Measurements from ENCODE around the gene LHX5. TPM values are rescaled to one million over a fixed set of nuclear protein-coding genes. Genes with fewer than 3 reads are reported as not detected.

The LHX5 gene
- total RNA-seq, 1 experiment from 2014 or later = not detected

DNA sequence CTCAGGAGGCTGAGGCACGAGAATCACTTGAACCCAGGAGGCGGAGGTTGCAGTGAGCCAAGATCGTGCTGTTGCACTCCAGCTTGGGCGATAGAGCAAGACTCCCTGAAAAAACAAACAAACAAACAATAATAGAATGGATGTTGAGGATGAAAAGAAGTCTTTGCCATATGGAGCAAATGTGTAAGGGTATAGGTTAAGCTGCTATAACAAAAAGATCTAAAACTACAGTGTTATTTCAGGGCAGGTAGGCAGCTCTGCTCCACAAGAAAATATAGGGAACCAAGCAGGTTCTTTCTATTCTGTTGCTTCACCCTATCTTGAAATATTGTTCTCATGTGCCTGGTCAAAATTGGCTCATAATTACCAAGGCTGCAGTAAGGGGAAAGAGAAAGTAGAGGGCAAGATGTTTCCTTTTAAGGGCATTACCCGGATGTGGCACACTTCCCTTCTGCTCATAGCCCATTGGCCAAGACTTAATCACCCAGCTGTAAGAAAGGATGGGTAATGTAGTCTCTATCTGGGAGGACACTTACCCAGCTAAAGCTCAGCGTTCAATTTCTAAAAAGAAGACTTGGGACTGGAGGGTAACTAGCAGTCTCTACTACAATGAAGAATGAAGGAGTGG lies 26.0 kb downstream of the LHX5 start:
- BruUV-seq (replicated peaks) = no TSS peak
- TF ChIP-seq POLR2AphosphoS5 (IDR thresholded peaks at IDR 0.05; ENCODE audit: low read depth, low read length) (no peak), TCF7L2 (IDR thresholded peaks at IDR 0.05; ENCODE audit: low read depth, low read length) (no peak), SIN3A (IDR thresholded peaks at IDR 0.05; ENCODE audit: borderline replicate concordance, insufficient read depth, low read depth, low read length) (no peak)
- TF ChIP-seq, protein P1, sequence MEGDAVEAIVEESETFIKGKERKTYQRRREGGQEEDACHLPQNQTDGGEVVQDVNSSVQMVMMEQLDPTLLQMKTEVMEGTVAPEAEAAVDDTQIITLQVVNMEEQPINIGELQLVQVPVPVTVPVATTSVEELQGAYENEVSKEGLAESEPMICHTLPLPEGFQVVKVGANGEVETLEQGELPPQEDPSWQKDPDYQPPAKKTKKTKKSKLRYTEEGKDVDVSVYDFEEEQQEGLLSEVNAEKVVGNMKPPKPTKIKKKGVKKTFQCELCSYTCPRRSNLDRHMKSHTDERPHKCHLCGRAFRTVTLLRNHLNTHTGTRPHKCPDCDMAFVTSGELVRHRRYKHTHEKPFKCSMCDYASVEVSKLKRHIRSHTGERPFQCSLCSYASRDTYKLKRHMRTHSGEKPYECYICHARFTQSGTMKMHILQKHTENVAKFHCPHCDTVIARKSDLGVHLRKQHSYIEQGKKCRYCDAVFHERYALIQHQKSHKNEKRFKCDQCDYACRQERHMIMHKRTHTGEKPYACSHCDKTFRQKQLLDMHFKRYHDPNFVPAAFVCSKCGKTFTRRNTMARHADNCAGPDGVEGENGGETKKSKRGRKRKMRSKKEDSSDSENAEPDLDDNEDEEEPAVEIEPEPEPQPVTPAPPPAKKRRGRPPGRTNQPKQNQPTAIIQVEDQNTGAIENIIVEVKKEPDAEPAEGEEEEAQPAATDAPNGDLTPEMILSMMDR (IDR thresholded peaks at IDR 0.05) = no peak
- TF ChIP-seq, protein P2, sequence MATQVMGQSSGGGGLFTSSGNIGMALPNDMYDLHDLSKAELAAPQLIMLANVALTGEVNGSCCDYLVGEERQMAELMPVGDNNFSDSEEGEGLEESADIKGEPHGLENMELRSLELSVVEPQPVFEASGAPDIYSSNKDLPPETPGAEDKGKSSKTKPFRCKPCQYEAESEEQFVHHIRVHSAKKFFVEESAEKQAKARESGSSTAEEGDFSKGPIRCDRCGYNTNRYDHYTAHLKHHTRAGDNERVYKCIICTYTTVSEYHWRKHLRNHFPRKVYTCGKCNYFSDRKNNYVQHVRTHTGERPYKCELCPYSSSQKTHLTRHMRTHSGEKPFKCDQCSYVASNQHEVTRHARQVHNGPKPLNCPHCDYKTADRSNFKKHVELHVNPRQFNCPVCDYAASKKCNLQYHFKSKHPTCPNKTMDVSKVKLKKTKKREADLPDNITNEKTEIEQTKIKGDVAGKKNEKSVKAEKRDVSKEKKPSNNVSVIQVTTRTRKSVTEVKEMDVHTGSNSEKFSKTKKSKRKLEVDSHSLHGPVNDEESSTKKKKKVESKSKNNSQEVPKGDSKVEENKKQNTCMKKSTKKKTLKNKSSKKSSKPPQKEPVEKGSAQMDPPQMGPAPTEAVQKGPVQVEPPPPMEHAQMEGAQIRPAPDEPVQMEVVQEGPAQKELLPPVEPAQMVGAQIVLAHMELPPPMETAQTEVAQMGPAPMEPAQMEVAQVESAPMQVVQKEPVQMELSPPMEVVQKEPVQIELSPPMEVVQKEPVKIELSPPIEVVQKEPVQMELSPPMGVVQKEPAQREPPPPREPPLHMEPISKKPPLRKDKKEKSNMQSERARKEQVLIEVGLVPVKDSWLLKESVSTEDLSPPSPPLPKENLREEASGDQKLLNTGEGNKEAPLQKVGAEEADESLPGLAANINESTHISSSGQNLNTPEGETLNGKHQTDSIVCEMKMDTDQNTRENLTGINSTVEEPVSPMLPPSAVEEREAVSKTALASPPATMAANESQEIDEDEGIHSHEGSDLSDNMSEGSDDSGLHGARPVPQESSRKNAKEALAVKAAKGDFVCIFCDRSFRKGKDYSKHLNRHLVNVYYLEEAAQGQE (IDR thresholded peaks at IDR 0.05; ENCODE audit: insufficient read depth in 1 of 2, low read depth in 2 of 2, low read length in 1 of 2) = no peak
- CTCF ChIA-PET = no interaction called here
- Histone ChIP-seq H3K4me1 (ENCODE audit: control insufficient read depth, insufficient read depth, low read length) (no peaks in the 10 kb centered on the region), H3K27ac (ENCODE audit: low read length) (no peak overlapping the region), H3K9me3 (ENCODE audit: control insufficient read depth, insufficient read depth, low read depth, low read length) (no peaks in the 10 kb centered on the region), H3K4me3 (ENCODE audit: low read depth in 2 of 2, low read length in 2 of 2) (no peak overlapping the region), H3K36me3 (ENCODE audit: control insufficient read depth, insufficient read depth, low read length) (no peaks in the 10 kb centered on the region), H3K27me3 (ENCODE audit: control insufficient read depth, insufficient read depth, low read length) (no peaks in the 10 kb centered on the region)
- no peak for ATAC-seq
- DNase-seq (ENCODE audit: low read depth, low spot score) = no peak
- in situ Hi-C loops (cut with HindIII; ENCODE audit: low pct_unique_long_range_greater_than_20kb, low sequenced_read_pairs) (no loop called here), intact Hi-C loops (cut with micrococcal nuclease; ENCODE audit: unreplicated experiment) (no loop called here)
- POLR2A ChIA-PET = no interaction called here

DNA sequence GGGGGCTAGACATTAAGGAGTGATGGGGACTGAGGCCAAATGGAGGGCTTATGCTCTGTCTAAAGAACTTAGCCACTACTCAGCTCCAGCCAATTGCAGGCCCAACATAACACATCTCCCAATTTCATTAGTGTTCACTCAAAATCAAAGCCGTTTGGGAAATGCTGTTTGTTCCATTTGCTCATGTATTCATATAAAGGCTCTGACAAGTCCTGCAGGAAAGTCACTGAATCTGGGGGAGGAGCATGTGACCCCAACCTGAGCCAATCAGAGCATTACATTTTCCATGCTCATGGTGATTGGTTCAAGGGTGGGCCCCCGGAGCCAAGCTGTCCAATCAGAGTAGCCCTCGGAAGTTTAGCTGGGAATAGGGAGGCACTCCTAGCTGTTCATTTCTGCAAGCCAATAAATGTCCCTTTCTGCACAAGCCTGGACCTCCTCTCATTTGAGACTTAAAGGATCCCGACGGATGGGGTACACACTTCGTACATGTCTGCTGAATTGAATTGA lies 28.6 kb downstream of the LHX5 start:
- no peak for ATAC-seq
- Histone ChIP-seq H3K36me3 (ENCODE audit: control insufficient read depth, insufficient read depth, low read length) (no peaks in the 10 kb centered on the region), H3K27me3 (ENCODE audit: control insufficient read depth, insufficient read depth, low read length) (peaks cover 5% of the 10 kb centered on the region; the same call in 1 of the 2 replicates), H3K4me3 (ENCODE audit: low read depth in 2 of 2, low read length in 2 of 2) (no peak overlapping the region), H3K27ac (ENCODE audit: low read length) (no peak overlapping the region), H3K9me3 (ENCODE audit: control insufficient read depth, insufficient read depth, low read depth, low read length) (no peaks in the 10 kb centered on the region), H3K4me1 (ENCODE audit: control insufficient read depth, insufficient read depth, low read length) (no peaks in the 10 kb centered on the region)
- in situ Hi-C loops (cut with HindIII; ENCODE audit: low pct_unique_long_range_greater_than_20kb, low sequenced_read_pairs) = no loop called here
- TF ChIP-seq TCF7L2 (IDR thresholded peaks at IDR 0.05; ENCODE audit: low read depth, low read length) (no peak), SIN3A (IDR thresholded peaks at IDR 0.05; ENCODE audit: borderline replicate concordance, insufficient read depth, low read depth, low read length) (no peak), POLR2AphosphoS5 (IDR thresholded peaks at IDR 0.05; ENCODE audit: low read depth, low read length) (no peak)
- TF ChIP-seq, protein P2 (IDR thresholded peaks at IDR 0.05; ENCODE audit: insufficient read depth in 1 of 2, low read depth in 2 of 2, low read length in 1 of 2) = no peak
- TF ChIP-seq, protein P1 (IDR thresholded peaks at IDR 0.05) = no peak
- BruUV-seq (replicated peaks) = no TSS peak
- POLR2A ChIA-PET = no interaction called here
- no peak for DNase-seq (ENCODE audit: low read depth, low spot score)
- CTCF ChIA-PET = no interaction called here
- intact Hi-C loops (cut with micrococcal nuclease; ENCODE audit: unreplicated experiment) = no loop called here

Data from Panc1 (cell line).